Endothelial cell of umbilical vein (primary cell): ENCODE results near the gene AKNA. TPM values are rescaled to one million over a fixed set of nuclear protein-coding genes. Genes with fewer than 3 reads are reported as not detected.

Experiments
- BruUV-seq: library from RNA; stranded (reverse); fragments of 400-500 nt; replicated peaks from 2 replicates; lab custom pipeline; 2021; lab: Mats Ljungman, UMichigan
- CTCF ChIA-PET: fragments of 300-600, 350-600 bp; sonication (Branson Sonifier 250); formaldehyde crosslinking; loops from one replicate; lab custom pipeline; 2021; ENCODE audit warnings: antibody characterized with exemption, inconsistent platforms; lab: Charles Lee
- POLR2A ChIA-PET: fragments of 300-600, 350-600 bp; sonication (Branson Sonifier 250); formaldehyde crosslinking; loops from one replicate; lab custom pipeline; 2021; ENCODE audit warnings: antibody characterized with exemption, inconsistent platforms; lab: Charles Lee
- DNase-seq: peaks from one replicate; pipeline ENCODE4 v3.0.0-alpha.2; 2011; ENCODE audit warnings: low read depth, low spot score
- FAIRE-seq: peaks from 2 replicates; lab custom pipeline; 2011; peaks lifted over from hg19 to GRCh38; lab: Jason Lieb, UNC
- H2AFZ ChIP-seq: 2 replicates; pipeline ENCODE4 v1.6.0; 2012; ENCODE audit warnings: low read depth, low read length, control low read depth, inconsistent platforms
- H3K27ac ChIP-seq: 2 replicates; pipeline ENCODE4 v1.5.1; 2011; ENCODE audit warnings: low read depth, mild to moderate bottlenecking, control low read depth, low read length, moderate library complexity; ENCODE audit not compliant: insufficient read depth
- H3K27me3 ChIP-seq, 2 experiments: 2 replicates each; pipeline versions ENCODE4 v1.6.0 to v1.6.1; 2011; ENCODE audit warnings: low read length in 2 of 2, mixed read lengths in 1 of 2; ENCODE audit not compliant: control insufficient read depth in 2 of 2, insufficient read depth in 2 of 2
- H3K36me3 ChIP-seq, 2 experiments: 2 replicates in 1 of 2; 3 replicates in 1 of 2; pipeline ENCODE4 v1.5.1; 2011; ENCODE audit warnings: low read length in 2 of 2, mild to moderate bottlenecking in 1 of 2, moderate library complexity in 1 of 2; ENCODE audit not compliant: control insufficient read depth in 2 of 2, insufficient read depth in 2 of 2; ENCODE audit errors: extremely low read depth in 1 of 2
- H3K4me1 ChIP-seq: 3 replicates; pipeline ENCODE4 v1.5.1; 2011; ENCODE audit warnings: mild to moderate bottlenecking, low read length; ENCODE audit not compliant: control insufficient read depth, insufficient read depth; ENCODE audit errors: extremely low read depth
- H3K4me2 ChIP-seq: 2 replicates; pipeline ENCODE4 v1.6.1; 2011; ENCODE audit warnings: low read length, control low read depth, mixed read lengths; ENCODE audit not compliant: insufficient read depth
- H3K4me3 ChIP-seq, 3 experiments: fragments of 200-600 bp in 1 of 3; sonication (generic), shearing (Covaris generic) in 1 of 3; replicated peaks in 1 of 3; 2 replicates each; pipeline ENCODE4 v1.5.1; 2011 to 2016; ENCODE audit warnings: control low read depth in 3 of 3, low read length in 3 of 3, mild to moderate bottlenecking in 2 of 3, inconsistent platforms in 1 of 3, low read depth in 1 of 3, moderate library complexity in 1 of 3; ENCODE audit not compliant: insufficient read depth in 1 of 3
- H3K79me2 ChIP-seq: 2 replicates; pipeline ENCODE4 v1.6.0; 2012; ENCODE audit warnings: low read length, inconsistent platforms; ENCODE audit not compliant: control insufficient read depth, insufficient read depth
- H3K9ac ChIP-seq: replicated peaks from 2 replicates; pipeline ENCODE3; 2011; ENCODE audit warnings: low read length, control low read depth; ENCODE audit not compliant: insufficient read depth; ENCODE audit errors: extremely low read depth
- H3K9me1 ChIP-seq: replicated peaks from 3 replicates; pipeline ENCODE4 v1.6.0; 2011; ENCODE audit warnings: mild to moderate bottlenecking, low read length; ENCODE audit not compliant: control insufficient read depth, insufficient read depth; ENCODE audit errors: extremely low read depth
- H3K9me3 ChIP-seq: replicated peaks from 2 replicates; pipeline ENCODE4 v1.5.1; 2012; ENCODE audit warnings: low read length, inconsistent platforms; ENCODE audit not compliant: control insufficient read depth, insufficient read depth
- H4K20me1 ChIP-seq: replicated peaks from 2 replicates; pipeline ENCODE3; 2011; ENCODE audit warnings: mild to moderate bottlenecking, low read length; ENCODE audit not compliant: control insufficient read depth, insufficient read depth; ENCODE audit errors: extremely low read depth
- EZH2 ChIP-seq: IDR thresholded peaks from 2 replicates; pipeline ENCODE4 v1.6.1; 2012; ENCODE audit warnings: borderline replicate concordance, low read depth, mild to moderate bottlenecking, moderate library complexity, low read length, inconsistent platforms; ENCODE audit not compliant: severe bottlenecking
- FOS ChIP-seq: IDR thresholded peaks from 2 replicates; pipeline ENCODE4 v1.6.1; 2011; ENCODE audit warnings: mild to moderate bottlenecking, low read length, moderate library complexity, borderline replicate concordance; ENCODE audit not compliant: insufficient read depth
- GATA2 ChIP-seq: IDR thresholded peaks from 2 replicates; pipeline ENCODE4 v1.7.0; 2011; ENCODE audit warnings: low read depth, mild to moderate bottlenecking, moderate library complexity, mixed read lengths, low read length; ENCODE audit not compliant: insufficient read length, insufficient read depth
- MYC ChIP-seq: IDR thresholded peaks from one replicate; pipeline ENCODE4 v1.6.1; 2011; ENCODE audit warnings: mild to moderate bottlenecking, low read depth, low read length
- POLR2AphosphoS5 ChIP-seq: IDR thresholded peaks from 2 replicates; pipeline ENCODE4 v1.6.1; 2012; ENCODE audit warnings: low read depth, mild to moderate bottlenecking, control low read depth, low read length, moderate library complexity; ENCODE audit not compliant: insufficient read depth
- dilution Hi-C: fragments of 300-500 bp; cut with MboI; formaldehyde crosslinking; loops from one replicate; pipeline ENCODE4 v1.15.0; 2019; ENCODE audit warnings: low sequenced_read_pairs; ENCODE audit not compliant: extremely low pct_ligation_motif_present
- intact Hi-C: fragments of 100-400 bp; cut with micrococcal nuclease; formaldehyde crosslinking; loops from one replicate; pipeline ENCODE4 v1.10.0; 2022
- polyA plus RNA-seq, 4 experiments: library from polyadenylated mRNA; depleted of rRNA in 3 of 4; stranded (reverse) in 3 of 4; unstranded in 1 of 4; fragments of >200 nt; gene quantifications; 2 replicates each; pipeline versions ENCODE4 v1.2.1 to v1.2.3, GENCODE V29; 2011 to 2012; ENCODE audit warnings: missing spikeins in 1 of 4
- total RNA-seq: library from RNA; stranded (reverse); gene quantifications from 2 replicates; pipeline ENCODE4 v1.2.3, GENCODE V29; 2021
- TF ChIP-seq, protein P1 (sequence below), 2 donors: IDR thresholded peaks; 1 replicate in 1 of 2; 2 replicates in 1 of 2; pipeline ENCODE4 v1.5.1; 2011; ENCODE audit warnings: low read length in 2 of 2, mild to moderate bottlenecking in 2 of 2, moderate library complexity in 2 of 2, control low read depth in 1 of 2, inconsistent platforms in 1 of 2, low read depth in 1 of 2; ENCODE audit not compliant: insufficient read depth in 1 of 2; ENCODE audit errors: extremely low read depth in 1 of 2

Gene AKNA
- total and polyA plus RNA-seq, 2 donors (not counting 3 experiments of a cell fraction or from before 2014, with no cell fraction given) = 11.3 to 22.4 TPM

DNA sequence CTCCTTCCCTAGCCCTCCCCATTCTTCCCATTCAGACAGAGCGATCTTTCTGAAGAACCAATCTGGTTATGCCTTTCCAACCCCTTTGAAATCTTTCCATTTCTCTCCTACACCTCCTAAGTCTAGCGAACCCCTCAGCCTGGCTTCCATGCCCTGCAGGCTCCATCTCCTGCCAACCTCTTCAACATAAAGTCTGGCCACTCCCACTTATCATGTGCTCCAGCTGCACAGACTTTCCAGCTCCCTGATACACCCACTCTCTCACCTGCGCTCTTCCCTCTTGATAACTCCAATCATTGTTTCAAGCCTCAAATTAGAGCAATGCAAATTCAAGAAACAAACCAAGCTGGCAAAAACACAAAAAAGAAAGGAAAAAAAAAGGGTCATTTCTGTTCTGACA is 68.6 kb downstream of the AKNA start:
- Histone ChIP-seq H3K27ac (no peak overlapping the region), H3K79me2 (no peaks in the 10 kb centered on the region), H4K20me1 (no peaks in the 10 kb centered on the region), H3K4me1 (no peaks in the 10 kb centered on the region), H3K27me3 (peaks cover 0 to 5% of the 10 kb centered on the region in 2 experiments), H3K9me1 (no peaks in the 10 kb centered on the region), H3K36me3 (no peaks in the 10 kb centered on the region), H3K4me2 (no peak overlapping the region), H2AFZ (no peak overlapping the region), H3K9ac (no peak overlapping the region), H3K9me3 (no peaks in the 10 kb centered on the region), H3K4me3 (no peak overlapping the region)
- intact Hi-C loops = no loop called here
- no TSS peak for BruUV-seq
- DNase-seq (no peak), FAIRE-seq (no peak)
- ChIA-PET POLR2A (no interaction called here), CTCF (interaction anchor here (1.0 to 1.4 kb wide), 2 partner anchors 12 to 211 kb away, joined by 3 to 4 read pairs; no protein-coding TSS in a partner anchor)
- TF ChIP-seq POLR2AphosphoS5 (no peak), FOS (no peak), EZH2 (no peak), GATA2 (no peak), MYC (no peak)
- TF ChIP-seq, protein P1, sequence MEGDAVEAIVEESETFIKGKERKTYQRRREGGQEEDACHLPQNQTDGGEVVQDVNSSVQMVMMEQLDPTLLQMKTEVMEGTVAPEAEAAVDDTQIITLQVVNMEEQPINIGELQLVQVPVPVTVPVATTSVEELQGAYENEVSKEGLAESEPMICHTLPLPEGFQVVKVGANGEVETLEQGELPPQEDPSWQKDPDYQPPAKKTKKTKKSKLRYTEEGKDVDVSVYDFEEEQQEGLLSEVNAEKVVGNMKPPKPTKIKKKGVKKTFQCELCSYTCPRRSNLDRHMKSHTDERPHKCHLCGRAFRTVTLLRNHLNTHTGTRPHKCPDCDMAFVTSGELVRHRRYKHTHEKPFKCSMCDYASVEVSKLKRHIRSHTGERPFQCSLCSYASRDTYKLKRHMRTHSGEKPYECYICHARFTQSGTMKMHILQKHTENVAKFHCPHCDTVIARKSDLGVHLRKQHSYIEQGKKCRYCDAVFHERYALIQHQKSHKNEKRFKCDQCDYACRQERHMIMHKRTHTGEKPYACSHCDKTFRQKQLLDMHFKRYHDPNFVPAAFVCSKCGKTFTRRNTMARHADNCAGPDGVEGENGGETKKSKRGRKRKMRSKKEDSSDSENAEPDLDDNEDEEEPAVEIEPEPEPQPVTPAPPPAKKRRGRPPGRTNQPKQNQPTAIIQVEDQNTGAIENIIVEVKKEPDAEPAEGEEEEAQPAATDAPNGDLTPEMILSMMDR (IDR thresholded peaks at IDR 0.05; ENCODE audit: extremely low read depth in 1 of 2, insufficient read depth in 1 of 2, low read depth in 1 of 2, low read length in 2 of 2) = no peak
- dilution Hi-C loops = no loop called here
